Left ventricle myocardium inferior (tissue), 1 donor: ENCODE data around the gene ZNRF1. TPM values are rescaled to one million over a fixed set of nuclear protein-coding genes. Genes with fewer than 3 reads are reported as not detected.

Experiments used
- DNase-seq: peaks from one replicate; pipeline ENCODE4 v3.0.0-alpha.2; 2020
- H3K27ac ChIP-seq: fragments of 200-600 bp; replicated peaks from 2 replicates; pipeline ENCODE4 v1.8.0; 2021
- H3K27me3 ChIP-seq: fragments of 200-600 bp; 2 replicates; pipeline ENCODE4 v1.8.0; 2021; ENCODE audit warnings: low read depth
- H3K36me3 ChIP-seq: fragments of 200-600 bp; 2 replicates; pipeline ENCODE4 v1.8.0; 2021
- H3K4me1 ChIP-seq: fragments of 200-600 bp; 2 replicates; pipeline ENCODE4 v1.8.0; 2021
- H3K4me3 ChIP-seq: fragments of 200-600 bp; 2 replicates; pipeline ENCODE4 v1.8.0; 2021; ENCODE audit warnings: mild to moderate bottlenecking, moderate library complexity
- H3K9me3 ChIP-seq: fragments of 200-600 bp; replicated peaks from 2 replicates; pipeline ENCODE4 v1.8.0; 2021
- CTCF ChIP-seq: fragments of 200-600 bp; IDR thresholded peaks from 2 replicates; pipeline ENCODE4 v1.8.0; 2021; ENCODE audit warnings: antibody characterized with exemption, mild to moderate bottlenecking, borderline replicate concordance
- intact Hi-C: fragments of 100-400 bp; cut with micrococcal nuclease; formaldehyde crosslinking; loops from one replicate; pipeline ENCODE4 v1.11.0; 2022
- total RNA-seq: library from RNA; stranded (reverse); fragmentation: NEBNext Ultra II Directional; extraction: Animal tissue kit (Norgen Biotek cat#: 25700); gene quantifications from one replicate; pipeline ENCODE4 v1.2.1, GENCODE V29; 2021
- donor health status: DM: no; HTN: yes; CAD: no; lungs with severe emphysema.

ZNRF1 gene
- total RNA-seq, 1 donor from 2014 or later = 22.3 TPM

DNA sequence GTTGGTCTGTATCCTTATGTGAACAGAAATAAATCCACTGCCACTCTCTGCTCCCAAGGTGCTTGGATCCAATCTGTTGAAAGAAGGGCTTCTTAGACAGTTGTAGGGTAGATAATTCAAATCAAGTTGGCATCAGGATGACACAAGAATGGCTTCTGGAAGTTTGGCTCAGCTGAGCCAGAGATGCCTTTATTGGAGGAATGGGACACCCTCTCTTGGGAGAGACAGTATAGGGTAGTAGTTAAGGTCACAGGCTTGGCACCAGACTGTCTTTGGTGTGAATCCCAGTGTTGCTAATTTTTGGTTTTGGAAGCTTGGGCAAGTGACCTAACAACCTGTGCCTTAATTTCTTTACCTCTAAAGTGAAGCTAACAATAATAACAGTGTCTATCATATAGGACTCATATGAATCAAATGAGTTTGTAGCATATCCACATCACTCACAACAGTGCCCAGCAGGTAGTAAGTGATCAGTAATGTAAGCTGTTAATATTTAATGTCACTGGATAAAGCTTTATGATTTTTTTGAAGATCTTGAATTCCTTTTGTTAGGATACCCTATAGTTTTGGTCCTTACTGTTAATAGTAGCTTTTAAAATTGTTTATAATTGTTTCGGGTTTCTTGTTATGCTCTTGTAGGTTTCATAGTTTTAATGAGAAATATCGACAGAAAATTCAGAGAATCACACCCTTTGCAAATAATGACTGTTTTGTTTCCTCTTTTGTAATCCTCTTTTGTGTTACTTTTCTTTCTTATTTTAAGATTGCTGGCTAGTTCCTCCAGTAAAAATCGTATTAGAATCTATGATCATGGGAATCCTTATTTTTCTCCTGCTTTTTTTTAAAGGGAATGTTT, 19.1 kb downstream of the ZNRF1 start:
- H3K4me3 ChIP-seq = no peak overlapping the region
- H3K27me3 ChIP-seq = no peaks in the 10 kb centered on the region
- peaks cover 7% of the 10 kb centered on the region for H3K36me3 ChIP-seq
- DNase-seq = no peak
- peaks cover 13% of the 10 kb centered on the region for H3K9me3 ChIP-seq
- H3K4me1 ChIP-seq = peaks cover 54% of the 10 kb centered on the region
- H3K27ac ChIP-seq = peak overlapping the region; percentile 10
- no peak for TF ChIP-seq CTCF
- intact Hi-C loops = no loop called here

DNA sequence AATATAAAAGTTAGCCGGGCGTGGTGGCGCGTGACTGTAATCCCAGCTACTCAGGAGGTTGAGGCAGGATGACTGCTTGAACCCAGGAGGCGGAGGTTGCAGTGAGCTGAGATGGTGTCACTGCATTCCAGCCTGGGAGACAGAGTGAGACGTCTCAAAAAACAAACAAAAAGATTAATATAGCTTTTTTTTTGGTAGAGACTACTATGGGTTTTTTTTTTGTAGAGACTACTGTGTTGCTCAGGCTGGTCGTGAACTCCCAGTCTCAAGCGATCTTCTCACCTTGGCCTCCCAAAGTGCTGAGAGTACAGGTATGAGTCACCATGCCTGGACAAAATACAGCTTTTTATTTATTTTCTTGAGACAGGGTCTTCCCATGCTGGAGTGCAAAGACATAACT, 20.2 kb downstream of the ZNRF1 start:
- no peak for TF ChIP-seq CTCF
- Histone ChIP-seq H3K27ac (no peak overlapping the region), H3K4me1 (peaks cover 44% of the 10 kb centered on the region), H3K4me3 (no peak overlapping the region), H3K9me3 (peaks cover 13% of the 10 kb centered on the region), H3K36me3 (peaks cover 7% of the 10 kb centered on the region), H3K27me3 (no peaks in the 10 kb centered on the region)
- intact Hi-C loops = no loop called here
- DNase-seq = no peak

- no peak overlapping the region for H3K4me3 ChIP-seq
- peaks cover 7% of the 10 kb centered on the region for H3K36me3 ChIP-seq
- H3K27ac ChIP-seq = no peak overlapping the region
- H3K9me3 ChIP-seq = peaks cover 13% of the 10 kb centered on the region
- no peak for TF ChIP-seq CTCF
- intact Hi-C loops = no loop called here
- peaks cover 45% of the 10 kb centered on the region for H3K4me1 ChIP-seq
- no peaks in the 10 kb centered on the region for H3K27me3 ChIP-seq
- no peak for DNase-seq
Observed at GRCh38 chr16:75019586-75019985, 20.8 kb downstream of the ZNRF1 start.

DNA sequence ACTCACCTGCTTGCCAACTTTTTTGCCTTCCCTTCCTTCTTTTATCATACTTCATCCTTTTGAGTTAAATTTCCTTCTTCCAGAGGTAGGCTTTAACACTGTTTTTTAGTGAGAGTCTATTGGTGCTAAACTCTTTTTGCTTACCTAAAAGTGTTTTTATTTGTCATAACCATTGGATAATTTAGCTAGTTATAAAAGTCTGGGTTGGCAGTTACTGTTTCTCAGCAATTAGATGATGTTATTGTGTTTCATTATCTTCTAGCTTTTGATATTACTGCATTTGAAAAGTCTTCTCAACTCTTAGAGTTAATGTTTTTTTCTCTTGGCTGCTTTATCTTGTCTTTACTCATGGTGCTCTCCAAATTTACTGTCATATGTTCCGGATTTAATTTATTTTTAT, 22.6 kb downstream of the ZNRF1 start:
- TF ChIP-seq CTCF = no peak

GRCh38 chr16:75022567-75022966, 23.7 kb downstream of the ZNRF1 start:
- no peak for TF ChIP-seq CTCF
- Histone ChIP-seq H3K27ac (no peak overlapping the region), H3K27me3 (no peaks in the 10 kb centered on the region), H3K4me1 (peaks cover 57% of the 10 kb centered on the region), H3K9me3 (peaks cover 13% of the 10 kb centered on the region), H3K36me3 (peaks cover 7% of the 10 kb centered on the region), H3K4me3 (no peak overlapping the region)
- no peak for DNase-seq
- intact Hi-C loops = no loop called here

More for the DNA sequence above, 22.6 kb downstream of the ZNRF1 start:
- peaks cover 54% of the 10 kb centered on the region for H3K4me1 ChIP-seq
- DNase-seq = no peak
- no peak overlapping the region for H3K27ac ChIP-seq
- peaks cover 7% of the 10 kb centered on the region for H3K36me3 ChIP-seq
- peaks cover 13% of the 10 kb centered on the region for H3K9me3 ChIP-seq
- intact Hi-C loops = no loop called here
- no peak overlapping the region for H3K4me3 ChIP-seq
- no peaks in the 10 kb centered on the region for H3K27me3 ChIP-seq
